Measurements from ENCODE around the gene MZT2A. TPM values are rescaled to one million over a fixed set of nuclear protein-coding genes. Genes with fewer than 3 reads are reported as not detected.
A peak's percentile ranks its signal among the peaks of the same experiment; 100 is the strongest.
"Not testable (repeated sequence)": the region's sequence is repeated elsewhere in the genome, so short reads cannot be mapped to it uniquely, and the experiment has no call there.

Gene MZT2A
- 71.0 TPM for total RNA-seq

- DNase-seq (ENCODE audit: low spot score); ATAC-seq; intact Hi-C loops (cut with DNase I): not testable (repeated sequence)
Measured at GRCh38 chr2:131492015-131492417, at the start of gene MZT2A. MZT2A (minus strand) TSS chr2:131492397; CDS start chr2:131492376, 21 bp downstream.

GRCh38 chr2:131538856-131539255 is 46.7 kb upstream of the MZT2A start:
- not testable (repeated sequence) for DNase-seq (ENCODE audit: low spot score)

GRCh38 chr2:131536841-131537240 is 44.6 kb upstream of the MZT2A start:
- ATAC-seq; intact Hi-C loops (cut with DNase I); DNase-seq (ENCODE audit: low spot score): not testable (repeated sequence)

More at GRCh38 chr2:131538856-131539255, 46.7 kb upstream of the MZT2A start:
- intact Hi-C loops (cut with DNase I); ATAC-seq: not testable (repeated sequence)

- ATAC-seq: peak; percentile 19
- DNase-seq (ENCODE audit: low spot score); intact Hi-C loops (cut with DNase I): not testable (repeated sequence)
Measured at GRCh38 chr2:131535951-131536826, 44.0 kb upstream of the MZT2A start.

- ATAC-seq: no peak
- DNase-seq (ENCODE audit: low spot score): no peak
- intact Hi-C loops (cut with DNase I): no loop called here
Measured at GRCh38 chr2:131535526-131535925, 43.3 kb upstream of the MZT2A start.

GRCh38 chr2:131534965-131535364 is 42.8 kb upstream of the MZT2A start:
- intact Hi-C loops (cut with DNase I); ATAC-seq; DNase-seq (ENCODE audit: low spot score): not testable (repeated sequence)

GRCh38 chr2:131534317-131534672 is 42.1 kb upstream of the MZT2A start:
- intact Hi-C loops (cut with DNase I); DNase-seq (ENCODE audit: low spot score): not testable (repeated sequence)
- peak; percentile 8 for ATAC-seq

- intact Hi-C loops (cut with DNase I); ATAC-seq: not testable (repeated sequence)
- DNase-seq (ENCODE audit: low spot score): peak; percentile 32
Measured at GRCh38 chr2:131533609-131534316, 41.6 kb upstream of the MZT2A start.

GRCh38 chr2:131532723-131533608 is 40.8 kb upstream of the MZT2A start:
- ATAC-seq; intact Hi-C loops (cut with DNase I); DNase-seq (ENCODE audit: low spot score): not testable (repeated sequence)

- DNase-seq (ENCODE audit: low spot score); intact Hi-C loops (cut with DNase I); ATAC-seq: not testable (repeated sequence)
Measured at GRCh38 chr2:131531547-131532185, 39.5 kb upstream of the MZT2A start.

- ATAC-seq; intact Hi-C loops (cut with DNase I): not testable (repeated sequence)
- peak; percentile 43 for DNase-seq (ENCODE audit: low spot score)
Measured at GRCh38 chr2:131530626-131531344, 38.6 kb upstream of the MZT2A start.

GRCh38 chr2:131529864-131530445 is 37.8 kb upstream of the MZT2A start:
- ATAC-seq; intact Hi-C loops (cut with DNase I): not testable (repeated sequence)
- DNase-seq (ENCODE audit: low spot score): peak; percentile 39

- intact Hi-C loops (cut with DNase I): not testable (repeated sequence)
- peak; percentile 59 for DNase-seq (ENCODE audit: low spot score)
- ATAC-seq: peak; percentile 58
Measured at GRCh38 chr2:131528981-131529863, 37.0 kb upstream of the MZT2A start.

GRCh38 chr2:131527131-131528001 is 35.2 kb upstream of the MZT2A start, which contains the start of gene CCDC74A:
CCDC74A (plus strand) TSS chr2:131527888; CDS start chr2:131527971, 83 bp downstream.
- intact Hi-C loops (cut with DNase I): not testable (repeated sequence)
- ATAC-seq: peak; percentile 86
- DNase-seq (ENCODE audit: low spot score): peak; percentile 84

GRCh38 chr2:131525256-131525655 is 33.1 kb upstream of the MZT2A start:
- intact Hi-C loops (cut with DNase I): not testable (repeated sequence)
- DNase-seq (ENCODE audit: low spot score): peak; percentile 2

More at GRCh38 chr2:131525256-131525655, 33.1 kb upstream of the MZT2A start:
- ATAC-seq: not testable (repeated sequence)

Data from sciatic nerve (tissue), 2 donors.